A673 (cell line): Measurements from ENCODE around the gene ADAMTS6. TPM values are rescaled to one million over a fixed set of nuclear protein-coding genes. Genes with fewer than 3 reads are reported as not detected.

Experiments
- BruUV-seq: library from RNA; stranded (reverse); fragments of 400-500 nt; replicated peaks from 2 replicates; lab custom pipeline; 2021; lab: Mats Ljungman, UMichigan
- CTCF ChIA-PET: fragments of 300-600 bp; sonication (Branson Sonifier 250); formaldehyde crosslinking; loops from one replicate; lab custom pipeline; 2022; ENCODE audit warnings: antibody characterized with exemption; lab: Charles Lee
- POLR2A ChIA-PET: fragments of 300-600 bp; sonication (Branson Sonifier 250); formaldehyde crosslinking; loops from one replicate; lab custom pipeline; 2022; ENCODE audit warnings: antibody characterized with exemption; ENCODE audit not compliant: low non-redundant PET; lab: Charles Lee
- DNase-seq: peaks from one replicate; pipeline ENCODE4 v3.0.0-alpha.2; 2015; ENCODE audit warnings: low spot score
- H3K27ac ChIP-seq: fragments of 200-600 bp; sonication (generic); 2 replicates; pipeline ENCODE4 v1.5.1; 2016; ENCODE audit warnings: mixed run types, low read depth, mild to moderate bottlenecking, mixed read lengths, antibody characterized with exemption, low read length; ENCODE audit not compliant: poor library complexity, severe bottlenecking
- H3K27me3 ChIP-seq: fragments of 200-600 bp; sonication (generic); replicated peaks from 2 replicates; pipeline ENCODE4 v1.6.1; 2017; ENCODE audit warnings: mixed run types, low read depth, mild to moderate bottlenecking, mixed read lengths, antibody characterized with exemption, low read length; ENCODE audit not compliant: insufficient read depth, poor library complexity
- H3K36me3 ChIP-seq: fragments of 200-600 bp; sonication (generic); 2 replicates; pipeline ENCODE4 v1.6.1; 2016; ENCODE audit warnings: mixed run types, mild to moderate bottlenecking, mixed read lengths, antibody characterized with exemption, low read length; ENCODE audit not compliant: insufficient read depth, poor library complexity, severe bottlenecking
- H3K4me1 ChIP-seq: fragments of 200-600 bp; sonication (generic); 2 replicates; pipeline ENCODE4 v1.6.1; 2017; ENCODE audit warnings: mixed run types, mild to moderate bottlenecking, mixed read lengths, antibody characterized with exemption, low read length; ENCODE audit not compliant: insufficient read depth, poor library complexity, severe bottlenecking
- H3K4me3 ChIP-seq: fragments of 200-600 bp; sonication (generic); 2 replicates; pipeline ENCODE4 v1.5.1; 2016; ENCODE audit warnings: low read depth, mixed run types, mild to moderate bottlenecking, mixed read lengths, low read length; ENCODE audit not compliant: poor library complexity, severe bottlenecking
- H3K9me3 ChIP-seq: fragments of 200-600 bp; sonication (generic); 2 replicates; pipeline ENCODE4 v1.6.1; 2016; ENCODE audit warnings: mixed run types, low read depth, mild to moderate bottlenecking, mixed read lengths, antibody characterized with exemption, low read length; ENCODE audit not compliant: poor library complexity, severe bottlenecking
- EZH2 ChIP-seq: fragments of 200-600 bp; sonication (generic); IDR thresholded peaks from 2 replicates; pipeline ENCODE4 v1.6.1; 2017; ENCODE audit warnings: borderline replicate concordance, low read depth, mild to moderate bottlenecking, mixed read lengths, antibody characterized with exemption, low read length; ENCODE audit not compliant: poor library complexity, severe bottlenecking
- intact Hi-C: fragments of 100-400 bp; cut with micrococcal nuclease; formaldehyde crosslinking; loops from one replicate; pipeline ENCODE4 v1.10.0; 2022; ENCODE audit not compliant: unreplicated experiment
- total RNA-seq: library from RNA; stranded (reverse); gene quantifications from 2 replicates; pipeline ENCODE4 v1.2.3, GENCODE V29; 2021
- TF ChIP-seq, protein P1 (sequence below): fragments of 300-800, 200-600 bp; sonication (generic); conservative IDR thresholded peaks from 2 replicates; pipeline ENCODE4 v1.5.1; 2017; ENCODE audit warnings: low read depth, mild to moderate bottlenecking, antibody characterized with exemption, low read length, moderate library complexity, mixed read lengths

The ADAMTS6 gene
- total RNA-seq, 1 experiment from 2014 or later = 2.6 TPM

- CTCF ChIA-PET = no interaction called here
- H3K27me3 ChIP-seq = no peaks in the 10 kb centered on the region
Observed at GRCh38 chr5:65264420-65264819, 217.3 kb downstream of the ADAMTS6 start.

DNA sequence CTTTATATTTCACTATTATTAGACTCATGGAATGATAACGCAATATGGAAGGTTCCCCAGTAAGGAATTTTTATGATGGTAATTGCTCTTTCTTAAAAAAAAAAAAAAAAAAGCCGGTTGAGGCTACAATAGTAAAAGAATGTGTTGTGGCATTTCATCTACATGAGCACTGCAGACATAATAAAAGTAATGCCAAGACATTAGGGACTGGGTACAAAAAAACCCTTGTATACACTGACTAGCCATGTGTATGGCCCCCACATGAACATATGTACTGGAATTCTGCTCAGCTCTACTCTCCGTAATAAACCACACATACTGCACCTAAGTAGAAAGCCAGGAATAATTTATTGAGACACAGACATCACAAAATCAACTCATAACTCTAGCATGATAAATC is 218.4 kb downstream of the ADAMTS6 start:
- no peaks in the 10 kb centered on the region for H3K27me3 ChIP-seq
- POLR2A ChIA-PET = interaction anchor here (0.8 kb wide), 1 partner anchor 49 kb away, joined by 3 read pairs; no protein-coding TSS in a partner anchor
- peaks cover 12% of the 10 kb centered on the region for H3K4me1 ChIP-seq
- no peaks in the 10 kb centered on the region for H3K36me3 ChIP-seq
- H3K27ac ChIP-seq = no peak overlapping the region
- H3K4me3 ChIP-seq = no peak overlapping the region
- no peak for DNase-seq
- intact Hi-C loops = no loop called here
- BruUV-seq = no TSS peak
- no peak for TF ChIP-seq EZH2
- TF ChIP-seq, protein P1, sequence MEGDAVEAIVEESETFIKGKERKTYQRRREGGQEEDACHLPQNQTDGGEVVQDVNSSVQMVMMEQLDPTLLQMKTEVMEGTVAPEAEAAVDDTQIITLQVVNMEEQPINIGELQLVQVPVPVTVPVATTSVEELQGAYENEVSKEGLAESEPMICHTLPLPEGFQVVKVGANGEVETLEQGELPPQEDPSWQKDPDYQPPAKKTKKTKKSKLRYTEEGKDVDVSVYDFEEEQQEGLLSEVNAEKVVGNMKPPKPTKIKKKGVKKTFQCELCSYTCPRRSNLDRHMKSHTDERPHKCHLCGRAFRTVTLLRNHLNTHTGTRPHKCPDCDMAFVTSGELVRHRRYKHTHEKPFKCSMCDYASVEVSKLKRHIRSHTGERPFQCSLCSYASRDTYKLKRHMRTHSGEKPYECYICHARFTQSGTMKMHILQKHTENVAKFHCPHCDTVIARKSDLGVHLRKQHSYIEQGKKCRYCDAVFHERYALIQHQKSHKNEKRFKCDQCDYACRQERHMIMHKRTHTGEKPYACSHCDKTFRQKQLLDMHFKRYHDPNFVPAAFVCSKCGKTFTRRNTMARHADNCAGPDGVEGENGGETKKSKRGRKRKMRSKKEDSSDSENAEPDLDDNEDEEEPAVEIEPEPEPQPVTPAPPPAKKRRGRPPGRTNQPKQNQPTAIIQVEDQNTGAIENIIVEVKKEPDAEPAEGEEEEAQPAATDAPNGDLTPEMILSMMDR = no peak
- CTCF ChIA-PET = no interaction called here
- H3K9me3 ChIP-seq = no peaks in the 10 kb centered on the region

More at GRCh38 chr5:65264420-65264819, 217.3 kb downstream of the ADAMTS6 start:
- Histone ChIP-seq H3K27ac (no peak overlapping the region), H3K36me3 (no peaks in the 10 kb centered on the region), H3K9me3 (no peaks in the 10 kb centered on the region), H3K4me3 (no peak overlapping the region), H3K4me1 (peaks cover 12% of the 10 kb centered on the region)
- DNase-seq = no peak
- TF ChIP-seq, protein P1 = no peak
- TF ChIP-seq EZH2 = no peak
- POLR2A ChIA-PET = no interaction called here
- intact Hi-C loops = no loop called here
- BruUV-seq = no TSS peak

GRCh38 chr5:65262649-65263059 is 219.1 kb downstream of the ADAMTS6 start:
- POLR2A ChIA-PET = interaction anchor here (0.8 kb wide), 1 partner anchor 50 kb away, joined by 3 read pairs; no protein-coding TSS in a partner anchor
- intact Hi-C loops = no loop called here
- Histone ChIP-seq H3K36me3 (no peaks in the 10 kb centered on the region), H3K4me1 (peaks cover 12% of the 10 kb centered on the region), H3K4me3 (no peak overlapping the region), H3K9me3 (no peaks in the 10 kb centered on the region), H3K27me3 (no peaks in the 10 kb centered on the region), H3K27ac (no peak overlapping the region)
- peak; percentile 66 for DNase-seq
- TF ChIP-seq, protein P1 = no peak
- no peak for TF ChIP-seq EZH2
- no TSS peak for BruUV-seq
- CTCF ChIA-PET = no interaction called here
